K562 (cell line): Measurements from ENCODE around the gene CEACAM18. TPM values are rescaled to one million over a fixed set of nuclear protein-coding genes. Genes with fewer than 3 reads are reported as not detected.

Source experiments
- BHLHE40 ChIP-seq: IDR thresholded peaks from 2 replicates; pipeline ENCODE4 v1.6.1; 2011; ENCODE audit warnings: low read length, improper control_type of control experiment
- HSF4 ChIP-seq: fragments of 250-450 bp; sonication (Bioruptor Pico); IDR thresholded peaks from 2 replicates; pipeline ENCODE4 v2.1.2; 2022; ENCODE audit warnings: mild to moderate bottlenecking, moderate library complexity, borderline replicate concordance
- KDM4B ChIP-seq, 2 experiments: fragments of 450-650 bp in 1 of 2; sonication (generic) in 1 of 2; IDR thresholded peaks; 2 replicates each; pipeline ENCODE4 v1.6.1; 2016 to 2017; ENCODE audit warnings: borderline replicate concordance in 2 of 2, antibody characterized with exemption in 1 of 2, low read depth in 1 of 2, mild to moderate bottlenecking in 1 of 2
- NR1H2 ChIP-seq: sonication (generic); formaldehyde crosslinking; IDR thresholded peaks from 2 replicates; pipeline ENCODE4 v1.4.0; 2020; ENCODE audit warnings: mild to moderate bottlenecking, missing genetic modification reagents
- SMAD3 ChIP-seq: fragments of 450-650 bp; formaldehyde crosslinking; conservative IDR thresholded peaks from 2 replicates; pipeline ENCODE4 v1.4.0; 2020; ENCODE audit warnings: mild to moderate bottlenecking
- THRA ChIP-seq: fragments of 450-650 bp; IDR thresholded peaks from 2 replicates; pipeline ENCODE4 v1.6.1; 2017; ENCODE audit warnings: mild to moderate bottlenecking, moderate library complexity
- ZNF12 ChIP-seq: sonication (generic); formaldehyde crosslinking; IDR thresholded peaks from 2 replicates; pipeline ENCODE4 v1.4.0; 2020; ENCODE audit warnings: mild to moderate bottlenecking, missing genetic modification reagents
- ZNF146 ChIP-seq: IDR thresholded peaks from one replicate; pipeline ENCODE4 v1.6.1; 2018; ENCODE audit warnings: missing compliant biosample characterization; ENCODE audit not compliant: unreplicated experiment
- ZNF592 ChIP-seq: fragments of 450-650 bp; IDR thresholded peaks from 2 replicates; pipeline ENCODE4 v1.6.1; 2017; ENCODE audit warnings: antibody characterized with exemption, mild to moderate bottlenecking
- polyA plus RNA-seq, 8 experiments: library from polyadenylated mRNA; depleted of rRNA in 4 of 8; stranded (reverse) in 5 of 8; unstranded in 3 of 8; fragments of >200 nt; fragmentation: Nextera tagmentation in 2 of 8; fragmentation: Illumina TruSeq in 1 of 8; extraction: Ambion mirVana in 2 of 8; extraction: Trizol in 1 of 8; gene quantifications; 2 replicates each; pipeline versions ENCODE4 v1.2.1 to v1.2.3, GENCODE V29; 2011 to 2014; ENCODE audit warnings: inconsistent platforms in 1 of 8, missing spikeins in 1 of 8
- total RNA-seq, 7 experiments: library from RNA; depleted of rRNA in 6 of 7; stranded (reverse); fragments of >200 nt in 6 of 7; fragmentation: Illumina TruSeq in 2 of 7; extraction: Trizol in 2 of 7; gene quantifications; 2 replicates each; pipeline versions ENCODE4 v1.2.1 to v1.2.3, GENCODE V29; 2011 to 2021; ENCODE audit warnings: low replicate concordance in 1 of 7
- TF ChIP-seq, protein P1 (sequence below): fragments of 450-650 bp; IDR thresholded peaks from 2 replicates; pipeline ENCODE4 v1.6.1; 2016; ENCODE audit warnings: mild to moderate bottlenecking, moderate library complexity

The CEACAM18 gene
- total and polyA plus RNA-seq, 9 of the 15 experiments (the other 6 are each of a cell fraction or from before 2014, with no cell fraction given), result 0.08 to 0.24 (median 0.15) TPM; not detected in 3

- TF ChIP-seq ZNF592 (peak; percentile 62; the same call in 1 of the 2 replicates), SMAD3 (CRISPR knock-in tag) (no peak), BHLHE40 (no peak), ZNF12 (CRISPR knock-in tag) (no peak), KDM4B (IDR thresholded peaks at IDR 0.05; ENCODE audit: borderline replicate concordance in 2 of 2, low read depth in 1 of 2) (no peak), NR1H2 (CRISPR knock-in tag) (no peak), ZNF146 (no peak), THRA (no peak), HSF4 (CRISPR knock-in tag) (no peak)
- TF ChIP-seq, protein P1, sequence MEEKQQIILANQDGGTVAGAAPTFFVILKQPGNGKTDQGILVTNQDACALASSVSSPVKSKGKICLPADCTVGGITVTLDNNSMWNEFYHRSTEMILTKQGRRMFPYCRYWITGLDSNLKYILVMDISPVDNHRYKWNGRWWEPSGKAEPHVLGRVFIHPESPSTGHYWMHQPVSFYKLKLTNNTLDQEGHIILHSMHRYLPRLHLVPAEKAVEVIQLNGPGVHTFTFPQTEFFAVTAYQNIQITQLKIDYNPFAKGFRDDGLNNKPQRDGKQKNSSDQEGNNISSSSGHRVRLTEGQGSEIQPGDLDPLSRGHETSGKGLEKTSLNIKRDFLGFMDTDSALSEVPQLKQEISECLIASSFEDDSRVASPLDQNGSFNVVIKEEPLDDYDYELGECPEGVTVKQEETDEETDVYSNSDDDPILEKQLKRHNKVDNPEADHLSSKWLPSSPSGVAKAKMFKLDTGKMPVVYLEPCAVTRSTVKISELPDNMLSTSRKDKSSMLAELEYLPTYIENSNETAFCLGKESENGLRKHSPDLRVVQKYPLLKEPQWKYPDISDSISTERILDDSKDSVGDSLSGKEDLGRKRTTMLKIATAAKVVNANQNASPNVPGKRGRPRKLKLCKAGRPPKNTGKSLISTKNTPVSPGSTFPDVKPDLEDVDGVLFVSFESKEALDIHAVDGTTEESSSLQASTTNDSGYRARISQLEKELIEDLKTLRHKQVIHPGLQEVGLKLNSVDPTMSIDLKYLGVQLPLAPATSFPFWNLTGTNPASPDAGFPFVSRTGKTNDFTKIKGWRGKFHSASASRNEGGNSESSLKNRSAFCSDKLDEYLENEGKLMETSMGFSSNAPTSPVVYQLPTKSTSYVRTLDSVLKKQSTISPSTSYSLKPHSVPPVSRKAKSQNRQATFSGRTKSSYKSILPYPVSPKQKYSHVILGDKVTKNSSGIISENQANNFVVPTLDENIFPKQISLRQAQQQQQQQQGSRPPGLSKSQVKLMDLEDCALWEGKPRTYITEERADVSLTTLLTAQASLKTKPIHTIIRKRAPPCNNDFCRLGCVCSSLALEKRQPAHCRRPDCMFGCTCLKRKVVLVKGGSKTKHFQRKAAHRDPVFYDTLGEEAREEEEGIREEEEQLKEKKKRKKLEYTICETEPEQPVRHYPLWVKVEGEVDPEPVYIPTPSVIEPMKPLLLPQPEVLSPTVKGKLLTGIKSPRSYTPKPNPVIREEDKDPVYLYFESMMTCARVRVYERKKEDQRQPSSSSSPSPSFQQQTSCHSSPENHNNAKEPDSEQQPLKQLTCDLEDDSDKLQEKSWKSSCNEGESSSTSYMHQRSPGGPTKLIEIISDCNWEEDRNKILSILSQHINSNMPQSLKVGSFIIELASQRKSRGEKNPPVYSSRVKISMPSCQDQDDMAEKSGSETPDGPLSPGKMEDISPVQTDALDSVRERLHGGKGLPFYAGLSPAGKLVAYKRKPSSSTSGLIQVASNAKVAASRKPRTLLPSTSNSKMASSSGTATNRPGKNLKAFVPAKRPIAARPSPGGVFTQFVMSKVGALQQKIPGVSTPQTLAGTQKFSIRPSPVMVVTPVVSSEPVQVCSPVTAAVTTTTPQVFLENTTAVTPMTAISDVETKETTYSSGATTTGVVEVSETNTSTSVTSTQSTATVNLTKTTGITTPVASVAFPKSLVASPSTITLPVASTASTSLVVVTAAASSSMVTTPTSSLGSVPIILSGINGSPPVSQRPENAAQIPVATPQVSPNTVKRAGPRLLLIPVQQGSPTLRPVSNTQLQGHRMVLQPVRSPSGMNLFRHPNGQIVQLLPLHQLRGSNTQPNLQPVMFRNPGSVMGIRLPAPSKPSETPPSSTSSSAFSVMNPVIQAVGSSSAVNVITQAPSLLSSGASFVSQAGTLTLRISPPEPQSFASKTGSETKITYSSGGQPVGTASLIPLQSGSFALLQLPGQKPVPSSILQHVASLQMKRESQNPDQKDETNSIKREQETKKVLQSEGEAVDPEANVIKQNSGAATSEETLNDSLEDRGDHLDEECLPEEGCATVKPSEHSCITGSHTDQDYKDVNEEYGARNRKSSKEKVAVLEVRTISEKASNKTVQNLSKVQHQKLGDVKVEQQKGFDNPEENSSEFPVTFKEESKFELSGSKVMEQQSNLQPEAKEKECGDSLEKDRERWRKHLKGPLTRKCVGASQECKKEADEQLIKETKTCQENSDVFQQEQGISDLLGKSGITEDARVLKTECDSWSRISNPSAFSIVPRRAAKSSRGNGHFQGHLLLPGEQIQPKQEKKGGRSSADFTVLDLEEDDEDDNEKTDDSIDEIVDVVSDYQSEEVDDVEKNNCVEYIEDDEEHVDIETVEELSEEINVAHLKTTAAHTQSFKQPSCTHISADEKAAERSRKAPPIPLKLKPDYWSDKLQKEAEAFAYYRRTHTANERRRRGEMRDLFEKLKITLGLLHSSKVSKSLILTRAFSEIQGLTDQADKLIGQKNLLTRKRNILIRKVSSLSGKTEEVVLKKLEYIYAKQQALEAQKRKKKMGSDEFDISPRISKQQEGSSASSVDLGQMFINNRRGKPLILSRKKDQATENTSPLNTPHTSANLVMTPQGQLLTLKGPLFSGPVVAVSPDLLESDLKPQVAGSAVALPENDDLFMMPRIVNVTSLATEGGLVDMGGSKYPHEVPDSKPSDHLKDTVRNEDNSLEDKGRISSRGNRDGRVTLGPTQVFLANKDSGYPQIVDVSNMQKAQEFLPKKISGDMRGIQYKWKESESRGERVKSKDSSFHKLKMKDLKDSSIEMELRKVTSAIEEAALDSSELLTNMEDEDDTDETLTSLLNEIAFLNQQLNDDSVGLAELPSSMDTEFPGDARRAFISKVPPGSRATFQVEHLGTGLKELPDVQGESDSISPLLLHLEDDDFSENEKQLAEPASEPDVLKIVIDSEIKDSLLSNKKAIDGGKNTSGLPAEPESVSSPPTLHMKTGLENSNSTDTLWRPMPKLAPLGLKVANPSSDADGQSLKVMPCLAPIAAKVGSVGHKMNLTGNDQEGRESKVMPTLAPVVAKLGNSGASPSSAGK, result peak; percentile 83
Observed at GRCh38 chr19:51469162-51469561, 9.2 kb upstream of the CEACAM18 start (continued).
